HT1080 (cell line): Measurements from ENCODE around the gene ADCY3. TPM values are rescaled to one million over a fixed set of nuclear protein-coding genes. Genes with fewer than 3 reads are reported as not detected.

Source experiments
- DNase-seq: peaks from one replicate; pipeline ENCODE4 v3.0.0-alpha.2; 2015; ENCODE audit warnings: low read depth
- total RNA-seq: library from RNA; depleted of rRNA; stranded (reverse); fragments of >200 nt; shearing (Covaris generic); gene quantifications from 2 replicates; pipeline ENCODE4 v1.2.3, GENCODE V29; 2014

Gene ADCY3
- total RNA-seq, 1 experiment from 2014 or later = 73.5 TPM

DNA sequence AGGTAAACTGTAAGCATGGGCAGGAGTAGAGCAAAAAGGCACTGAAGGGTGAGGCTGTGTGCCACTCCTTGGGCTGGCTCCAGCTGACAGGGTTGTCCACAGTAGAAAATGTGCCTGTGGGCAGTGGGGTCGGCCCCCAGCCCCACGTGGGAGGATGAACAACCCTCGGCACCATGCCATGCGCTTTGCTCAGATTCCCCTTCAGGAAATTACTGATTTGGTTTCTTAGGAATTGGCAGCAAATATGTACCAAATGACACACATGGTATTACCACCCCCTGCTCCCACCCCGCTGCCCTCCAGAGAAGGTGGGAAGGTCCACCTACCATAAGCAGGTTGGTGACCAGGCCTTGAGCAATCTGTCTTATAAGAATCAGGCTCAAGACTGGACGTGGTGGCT lies 13.6 kb downstream of the ADCY3 start:
- no peak for DNase-seq

DNA sequence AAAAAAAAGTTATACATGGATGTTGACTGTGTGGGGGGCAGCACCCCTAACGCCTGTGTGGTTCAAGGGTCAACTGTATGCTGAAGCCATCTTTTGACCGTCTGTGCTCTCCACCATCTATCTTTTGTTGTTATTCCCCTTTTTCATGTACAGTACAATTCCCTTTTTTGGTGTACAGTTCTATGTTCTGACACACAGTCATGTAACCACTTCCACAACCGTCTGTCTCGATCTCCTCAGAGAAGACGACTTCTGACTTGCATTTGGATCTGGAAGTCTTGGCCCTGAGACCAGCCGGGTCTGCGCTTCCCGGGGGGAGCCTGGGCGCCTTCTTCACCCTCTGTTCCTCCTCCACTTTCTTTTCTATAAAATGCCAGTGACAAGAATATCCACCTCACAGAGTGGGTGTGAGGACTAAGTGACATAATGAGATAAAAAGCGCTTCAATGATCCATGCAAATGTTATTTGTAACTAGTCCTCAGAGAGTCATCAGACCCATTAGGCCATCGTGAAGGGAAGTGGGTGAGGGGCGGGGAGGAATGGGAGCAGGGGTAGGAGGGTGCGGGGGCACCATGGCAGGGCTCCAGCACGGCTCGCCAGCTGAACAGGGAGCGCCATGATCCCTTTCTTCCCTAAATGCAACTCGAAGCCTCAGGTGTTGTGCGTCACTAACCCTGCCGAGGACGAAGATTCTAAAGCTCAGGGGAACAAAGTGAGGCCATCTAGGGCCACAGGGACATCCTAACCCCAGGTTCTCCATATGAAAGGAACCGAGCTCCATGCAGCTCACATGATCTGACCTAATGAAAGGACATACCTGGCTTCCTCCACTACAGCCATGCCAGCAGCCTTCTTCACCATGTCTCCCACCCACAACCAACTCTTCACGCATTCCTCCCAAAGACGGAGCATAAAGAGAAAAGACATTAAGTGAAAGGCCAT lies 16.6 kb downstream of the ADCY3 start:
- DNase-seq = no peak

GRCh38 chr2:24899361-24899910 lies 20.6 kb downstream of the ADCY3 start:
- no peak for DNase-seq

- no peak for DNase-seq
These were observed 21.6 kb downstream of the ADCY3 start for GRCh38 chr2:24898122-24899109.

DNA sequence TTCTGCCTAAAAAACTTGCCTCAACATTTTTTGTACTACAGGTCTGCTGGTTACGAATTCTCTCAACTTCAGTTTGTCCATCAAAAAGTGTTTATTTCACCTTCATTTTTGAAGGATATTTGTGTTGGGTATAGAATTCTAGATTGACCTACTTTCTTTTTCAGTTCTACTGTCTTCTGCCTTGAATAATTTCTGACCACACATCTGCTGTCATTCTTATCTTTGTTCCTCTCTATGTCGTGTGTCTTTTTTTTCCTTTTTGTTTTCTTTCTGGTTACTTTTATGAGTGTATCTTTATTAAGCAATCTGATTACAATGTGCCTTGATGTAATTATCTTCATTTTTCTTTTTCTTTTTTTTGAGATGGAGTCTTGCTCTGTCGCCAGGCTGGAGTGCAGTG lies 25.3 kb downstream of the ADCY3 start:
- DNase-seq = peak; percentile 10

DNA sequence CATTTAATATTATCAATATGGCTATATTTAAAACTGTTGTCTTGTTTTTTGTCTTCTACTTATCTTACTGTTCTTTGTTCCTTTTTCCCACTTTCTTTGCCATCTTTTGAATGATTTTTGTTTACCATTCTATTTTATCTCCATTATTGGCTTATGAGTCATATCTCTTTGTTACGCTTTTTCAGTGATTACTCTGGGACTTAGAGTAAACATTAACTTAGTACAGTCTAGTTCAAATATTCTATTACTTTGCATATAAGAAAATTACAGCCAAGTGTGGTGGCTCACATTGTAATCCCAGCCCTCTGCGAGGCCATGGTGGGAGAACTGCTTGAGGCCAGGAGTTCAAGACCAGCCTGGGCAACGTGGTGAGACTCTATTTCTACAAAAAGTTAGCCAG lies 26.1 kb downstream of the ADCY3 start:
- DNase-seq = no peak

DNA sequence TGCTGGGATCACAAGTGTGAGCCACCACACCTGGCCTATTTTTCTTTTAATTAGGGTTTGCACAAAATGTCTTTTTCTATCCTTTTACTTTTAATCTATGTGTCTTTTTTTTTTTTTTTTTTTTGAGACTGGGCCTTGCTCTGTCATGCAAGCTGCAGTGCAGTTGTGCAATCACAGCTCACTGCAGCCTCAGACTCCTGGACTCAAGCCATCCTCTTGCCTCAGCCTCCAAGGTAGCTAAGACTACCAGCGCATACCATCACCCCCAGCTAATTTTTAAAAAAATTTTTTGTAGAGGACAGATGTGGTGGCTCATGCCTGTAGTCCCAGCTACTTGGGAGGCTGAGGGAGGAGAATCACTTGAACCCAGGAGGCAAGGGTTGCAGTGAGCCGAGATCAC lies 27.1 kb downstream of the ADCY3 start:
- DNase-seq = no peak

DNA sequence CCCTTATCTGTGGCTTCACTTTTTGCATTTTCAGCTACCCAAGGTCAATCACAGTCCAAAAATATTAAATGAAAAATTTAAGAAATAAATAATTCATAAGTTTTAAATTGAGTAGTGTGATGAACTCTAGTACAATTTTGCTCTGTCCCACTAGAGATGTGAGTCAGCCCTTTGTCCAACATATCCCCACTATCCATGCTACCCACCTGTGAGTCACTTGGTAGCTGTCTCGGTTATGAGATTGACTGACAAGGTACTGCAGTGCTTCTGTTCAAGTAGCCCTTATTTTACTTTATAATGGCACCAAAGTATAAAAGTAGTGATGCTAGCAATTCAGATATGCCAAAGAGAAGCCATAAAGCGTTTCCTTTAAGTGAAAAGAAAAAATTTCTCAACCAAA lies 28.8 kb downstream of the ADCY3 start:
- DNase-seq = peak; percentile 25

DNA sequence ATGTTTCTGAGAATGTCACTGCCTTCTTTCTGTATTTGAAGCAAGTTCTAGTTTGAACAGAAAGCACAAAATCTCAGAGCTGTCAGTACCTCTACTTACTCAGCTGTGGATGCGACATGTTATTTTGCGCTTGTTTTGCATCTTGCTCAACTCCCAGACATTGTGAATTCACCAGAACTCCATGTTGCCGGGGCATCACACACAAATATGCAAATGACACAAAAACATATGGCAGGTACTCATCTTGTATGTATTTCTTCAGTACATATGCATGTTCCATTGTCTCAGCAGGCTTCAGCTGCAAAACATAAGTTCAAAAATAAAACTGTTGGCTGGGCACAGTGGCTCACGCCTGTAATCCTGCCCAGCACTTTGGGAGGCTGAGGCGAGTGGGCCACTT lies 30.8 kb downstream of the ADCY3 start:
- DNase-seq = no peak

DNA sequence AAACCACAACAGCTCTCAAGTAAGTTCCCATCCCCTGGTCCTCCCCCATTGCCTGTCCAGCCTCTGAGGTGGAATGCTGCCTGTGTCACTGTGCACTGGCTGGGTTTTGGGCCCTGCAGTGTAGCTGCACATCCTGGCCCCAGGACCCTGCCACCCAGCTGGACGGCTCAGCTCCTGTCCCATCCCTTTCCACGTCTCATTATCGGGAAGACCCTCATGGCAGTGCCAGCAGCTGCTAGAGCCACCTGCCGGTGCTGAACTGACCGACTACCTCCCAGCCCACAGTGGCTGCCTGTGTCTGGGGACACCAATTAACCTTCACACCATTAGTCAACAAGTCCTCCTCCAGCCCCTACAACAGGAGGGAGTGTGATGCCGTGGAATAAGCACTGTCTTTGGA lies 31.9 kb downstream of the ADCY3 start:
- no peak for DNase-seq

GRCh38 chr2:24887307-24887874 lies 32.6 kb downstream of the ADCY3 start:
- no peak for DNase-seq

DNA sequence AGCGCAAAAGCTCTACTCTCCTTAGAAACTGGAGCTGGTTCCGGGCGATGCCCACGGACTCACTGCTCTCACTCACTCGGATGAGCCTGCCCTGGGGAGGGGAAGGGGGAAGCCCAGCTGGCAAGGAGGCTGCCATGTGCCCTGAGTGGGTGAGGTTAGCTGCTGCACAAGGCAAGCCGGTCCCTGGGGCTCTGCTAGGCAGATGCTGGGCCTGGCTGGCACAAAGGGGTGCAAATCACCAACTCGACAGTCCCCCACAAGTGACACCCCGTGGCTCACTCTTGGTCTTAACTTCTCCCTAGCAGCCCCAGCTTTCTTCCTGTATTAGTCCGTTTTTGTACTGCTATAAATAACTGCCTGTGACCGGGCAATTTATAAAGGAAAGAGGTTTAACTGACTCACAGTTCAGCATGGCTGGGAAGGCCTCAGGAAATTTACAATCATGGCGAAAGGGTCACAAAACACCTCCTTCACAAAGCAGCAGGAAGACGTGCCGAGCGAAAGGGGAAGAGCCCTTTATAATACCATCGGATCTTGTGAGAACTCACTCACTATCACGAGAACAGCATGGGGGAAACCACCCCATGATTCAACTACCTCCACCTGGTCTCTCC lies 33.2 kb downstream of the ADCY3 start:
- no peak for DNase-seq

DNA sequence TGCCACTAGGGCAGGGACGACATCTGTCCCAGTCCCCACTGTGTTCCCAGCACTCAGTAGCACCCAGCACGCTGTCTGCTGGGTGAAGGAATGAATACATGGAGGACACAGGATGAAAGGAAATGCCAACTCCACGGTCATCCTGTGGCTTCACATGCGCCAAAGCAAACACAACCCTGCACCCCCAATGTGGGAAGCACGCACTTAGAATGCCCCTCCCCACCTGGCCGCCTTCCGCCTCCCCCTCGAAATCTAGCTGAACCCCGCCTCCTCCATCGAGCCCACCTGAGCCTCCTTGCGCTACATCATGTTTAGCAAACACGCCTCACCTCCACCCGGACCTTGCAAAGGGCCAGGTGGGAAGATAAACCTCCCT lies 33.9 kb downstream of the ADCY3 start:
- DNase-seq = no peak

- no peak for DNase-seq
These were observed 34.6 kb downstream of the ADCY3 start for GRCh38 chr2:24885221-24886125.

DNA sequence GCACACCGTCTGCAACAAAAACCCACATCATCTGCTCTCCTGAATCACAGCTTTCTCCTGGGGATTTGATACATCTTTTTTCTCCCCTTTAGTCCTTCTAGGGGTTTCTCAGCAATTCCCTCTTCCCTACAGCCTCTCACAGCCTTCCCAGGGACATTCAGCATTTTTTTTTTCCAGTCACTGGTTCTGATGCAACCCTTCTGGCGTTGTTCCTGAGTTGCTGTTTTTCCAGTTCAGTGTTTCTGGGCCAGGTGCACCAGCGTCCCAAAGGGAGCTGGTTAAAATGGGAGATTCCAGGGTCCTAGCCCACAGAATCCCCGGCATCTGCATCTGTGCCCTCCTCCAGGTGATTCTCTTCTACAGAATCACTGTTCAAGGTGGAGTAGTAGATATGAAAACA lies 36.1 kb downstream of the ADCY3 start:
- DNase-seq = no peak

GRCh38 chr2:24881623-24882022 lies 38.4 kb downstream of the ADCY3 start:
- no peak for DNase-seq

DNA sequence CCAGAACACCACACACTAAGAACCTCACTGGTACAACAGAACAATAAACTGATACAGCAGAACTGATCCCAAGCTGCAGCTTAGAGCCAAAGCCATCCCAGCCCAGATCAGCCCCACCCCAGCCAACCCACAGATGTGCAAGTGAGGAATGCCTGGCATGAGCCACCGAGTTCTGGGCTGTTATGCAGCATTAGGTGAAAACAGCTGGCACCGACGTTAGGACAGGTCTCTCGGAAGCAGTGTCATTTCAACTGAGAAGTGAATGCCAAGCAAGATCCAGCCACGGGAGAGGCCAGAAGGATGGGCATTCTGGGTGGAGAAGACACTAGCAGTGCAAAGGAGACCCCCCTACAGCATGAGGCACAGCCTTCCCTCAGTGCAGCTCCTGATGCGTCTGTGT lies 38.9 kb downstream of the ADCY3 start:
- no peak for DNase-seq

- no peak for DNase-seq
These were observed 41.7 kb downstream of the ADCY3 start for GRCh38 chr2:24878341-24878740.

DNA sequence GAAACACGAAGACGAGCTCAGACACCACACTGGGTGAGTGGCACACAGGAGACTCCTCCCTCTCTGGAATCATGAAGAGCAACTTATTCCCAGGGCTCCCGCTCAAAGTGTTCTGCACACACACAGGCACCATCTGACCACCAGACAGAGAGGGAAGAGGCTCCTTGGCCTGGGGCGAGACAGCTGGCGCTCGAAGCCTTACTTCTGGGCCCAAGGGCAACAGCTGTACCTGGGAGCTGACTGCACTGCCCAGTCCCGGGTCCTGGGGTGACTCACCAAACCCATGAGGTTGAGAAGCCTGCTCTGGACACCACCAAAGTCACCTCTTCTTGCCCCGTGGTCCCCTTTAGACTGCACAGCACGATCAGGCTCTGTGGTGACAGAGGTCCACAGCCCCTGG lies 42.4 kb downstream of the ADCY3 start:
- no peak for DNase-seq

DNA sequence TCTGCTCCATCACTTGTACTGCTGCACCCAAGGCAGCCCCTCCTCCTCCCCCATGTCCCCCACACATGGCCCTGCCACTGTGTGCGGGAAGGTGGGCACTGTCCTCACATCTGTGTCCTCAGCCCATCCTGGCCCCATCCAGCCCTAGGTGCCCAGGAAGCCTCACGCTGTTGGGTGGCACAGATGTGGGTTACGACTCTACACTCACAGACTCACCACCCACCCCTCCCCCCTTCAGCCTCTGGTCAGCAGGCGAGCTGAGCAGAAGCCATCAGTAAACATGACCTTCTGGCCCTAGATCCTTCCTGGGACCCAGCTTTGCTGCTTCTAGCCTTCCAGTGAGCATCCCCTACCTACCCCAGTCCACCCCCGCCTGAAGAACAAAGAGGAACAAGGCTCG lies 43.0 kb downstream of the ADCY3 start:
- DNase-seq = no peak
